Measurements from ENCODE around the gene SRGAP3. TPM values are rescaled to one million over a fixed set of nuclear protein-coding genes. Genes with fewer than 3 reads are reported as not detected.

The SRGAP3 gene
- total RNA-seq, 4 donors from 2014 or later: 13.1 to 84.9 (median 27.4) TPM

DNA sequence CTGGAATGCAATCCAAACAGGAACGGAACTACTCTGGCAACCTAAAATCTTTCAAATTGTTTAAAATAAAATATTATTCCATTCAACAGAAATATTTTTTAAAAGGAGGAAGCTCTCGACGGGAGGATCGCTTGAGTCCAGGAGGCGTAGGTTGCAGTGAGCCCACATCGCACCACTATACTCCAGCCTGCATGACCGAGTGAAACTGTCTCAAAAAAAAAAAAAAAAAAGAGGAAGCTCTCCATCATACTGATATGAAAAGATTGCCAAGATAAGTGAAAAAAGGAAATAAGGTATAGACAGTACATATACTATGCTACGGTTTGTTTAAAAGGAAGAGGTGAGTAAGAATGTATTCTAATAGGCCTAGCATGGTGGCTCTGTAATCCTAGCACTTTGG is 289.8 kb downstream of the SRGAP3 start:
- WGBS: 90% methylated on average over 8 of the region's 8 CpGs
- H3K4me1 ChIP-seq: peaks cover 23% of the 10 kb centered on the region
- TF ChIP-seq, protein P1, sequence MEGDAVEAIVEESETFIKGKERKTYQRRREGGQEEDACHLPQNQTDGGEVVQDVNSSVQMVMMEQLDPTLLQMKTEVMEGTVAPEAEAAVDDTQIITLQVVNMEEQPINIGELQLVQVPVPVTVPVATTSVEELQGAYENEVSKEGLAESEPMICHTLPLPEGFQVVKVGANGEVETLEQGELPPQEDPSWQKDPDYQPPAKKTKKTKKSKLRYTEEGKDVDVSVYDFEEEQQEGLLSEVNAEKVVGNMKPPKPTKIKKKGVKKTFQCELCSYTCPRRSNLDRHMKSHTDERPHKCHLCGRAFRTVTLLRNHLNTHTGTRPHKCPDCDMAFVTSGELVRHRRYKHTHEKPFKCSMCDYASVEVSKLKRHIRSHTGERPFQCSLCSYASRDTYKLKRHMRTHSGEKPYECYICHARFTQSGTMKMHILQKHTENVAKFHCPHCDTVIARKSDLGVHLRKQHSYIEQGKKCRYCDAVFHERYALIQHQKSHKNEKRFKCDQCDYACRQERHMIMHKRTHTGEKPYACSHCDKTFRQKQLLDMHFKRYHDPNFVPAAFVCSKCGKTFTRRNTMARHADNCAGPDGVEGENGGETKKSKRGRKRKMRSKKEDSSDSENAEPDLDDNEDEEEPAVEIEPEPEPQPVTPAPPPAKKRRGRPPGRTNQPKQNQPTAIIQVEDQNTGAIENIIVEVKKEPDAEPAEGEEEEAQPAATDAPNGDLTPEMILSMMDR (IDR thresholded peaks at IDR 0.05): no peak
- no peak for TF ChIP-seq EP300 (IDR thresholded peaks at IDR 0.05)
- no peak for TF ChIP-seq POLR2A (IDR thresholded peaks at IDR 0.05)
- no peak for TF ChIP-seq POLR2AphosphoS5 (IDR thresholded peaks at IDR 0.05)
- no peak overlapping the region for H3K27ac ChIP-seq
- no peak overlapping the region for H3K4me3 ChIP-seq
- no peaks in the 10 kb centered on the region for H3K27me3 ChIP-seq
- no peaks in the 10 kb centered on the region for H3K9me3 ChIP-seq
- DNase-seq (ENCODE audit: low spot score in 2 of 2): no peak
- H3K36me3 ChIP-seq: peaks cover 5% of the 10 kb centered on the region

DNA sequence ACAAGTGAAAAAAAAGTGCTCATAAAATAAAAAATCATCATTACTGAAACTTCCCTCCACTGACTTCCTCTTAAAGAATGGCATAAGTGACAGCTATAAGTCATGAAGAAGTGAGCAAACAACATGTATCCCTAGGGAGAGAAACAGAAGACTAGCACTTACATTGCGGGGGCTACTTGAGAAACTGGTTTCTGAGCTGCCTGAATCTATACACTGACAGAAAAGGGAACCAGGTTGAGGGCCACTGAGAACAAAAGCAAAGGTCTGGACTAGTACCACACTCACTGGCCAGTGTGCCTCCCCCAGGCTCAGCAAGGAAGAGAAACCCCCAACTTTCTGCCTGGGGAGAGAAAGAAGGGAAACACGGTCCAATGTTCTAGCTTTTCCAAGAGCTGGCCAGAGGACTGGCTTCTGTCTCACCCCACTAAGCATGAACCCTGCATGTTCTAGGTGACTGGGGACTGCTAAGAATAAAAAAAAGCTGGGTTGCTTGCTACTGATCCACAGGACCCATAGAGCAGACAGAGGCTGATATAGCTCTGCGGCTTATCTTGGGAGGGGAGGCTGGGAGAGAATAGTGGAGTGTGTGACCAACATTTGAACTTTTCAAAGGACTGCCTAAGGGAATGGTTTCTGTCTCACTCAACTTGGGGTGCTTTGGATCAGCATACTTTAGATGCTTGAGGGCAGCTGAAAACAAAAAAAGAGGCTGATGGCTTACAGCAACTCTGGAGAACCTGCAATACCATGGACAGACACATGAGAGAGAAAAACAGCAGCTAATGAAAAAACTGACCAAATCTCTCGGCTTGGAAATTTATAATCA is 294.3 kb downstream of the SRGAP3 start:
- TF ChIP-seq POLR2AphosphoS5 (IDR thresholded peaks at IDR 0.05) (no peak), POLR2A (IDR thresholded peaks at IDR 0.05) (no peak), EP300 (IDR thresholded peaks at IDR 0.05) (no peak)
- TF ChIP-seq, protein P1 (IDR thresholded peaks at IDR 0.05): no peak
- Histone ChIP-seq H3K27ac (no peak overlapping the region), H3K9me3 (no peaks in the 10 kb centered on the region), H3K4me1 (no peaks in the 10 kb centered on the region), H3K27me3 (no peaks in the 10 kb centered on the region), H3K36me3 (peaks cover 5% of the 10 kb centered on the region), H3K4me3 (no peak overlapping the region)
- WGBS: 76% methylated on average over 4 of the region's 4 CpGs
- no peak for DNase-seq (ENCODE audit: low spot score in 2 of 2)

DNA sequence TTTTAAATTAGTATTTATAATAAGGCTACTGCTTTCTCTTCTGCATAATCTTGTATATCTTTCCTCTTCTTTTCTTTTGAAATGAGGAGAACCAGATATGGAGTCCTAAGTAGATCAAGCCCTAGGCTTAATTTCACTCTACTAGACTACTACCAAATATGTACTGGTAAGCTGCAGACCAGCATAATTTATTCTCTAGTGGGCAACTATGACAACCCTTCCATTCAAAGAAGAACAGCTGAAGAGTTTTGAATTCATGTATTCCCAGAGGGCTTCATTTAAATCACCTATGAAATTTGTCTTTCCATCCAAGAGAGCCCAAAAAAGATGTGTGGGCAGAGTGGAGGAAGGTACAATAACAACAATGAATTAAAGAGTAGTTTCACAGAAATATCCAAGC is 296.1 kb downstream of the SRGAP3 start:
- TF ChIP-seq EP300 (IDR thresholded peaks at IDR 0.05) (no peak), POLR2A (IDR thresholded peaks at IDR 0.05) (no peak), POLR2AphosphoS5 (IDR thresholded peaks at IDR 0.05) (no peak)
- TF ChIP-seq, protein P1 (IDR thresholded peaks at IDR 0.05): no peak
- no peaks in the 10 kb centered on the region for H3K4me1 ChIP-seq

DNA sequence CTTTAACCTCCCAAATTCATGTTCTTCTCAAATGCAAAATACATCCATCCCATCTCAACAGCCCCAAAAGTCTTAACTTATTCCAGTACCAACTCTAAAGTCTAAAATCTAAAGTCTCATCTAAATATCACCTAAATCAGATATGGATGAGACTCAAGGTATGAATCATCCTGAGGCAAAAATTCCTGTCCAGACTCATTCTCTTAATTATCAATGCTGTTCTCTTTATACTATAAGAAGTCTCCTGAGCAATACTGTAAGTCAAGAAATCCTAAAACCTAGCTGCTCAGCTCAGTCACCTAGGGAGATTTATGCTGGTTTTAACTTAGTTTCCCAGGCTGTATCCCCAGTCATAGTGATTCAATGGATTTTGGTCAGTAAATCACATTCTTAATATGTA is 297.3 kb downstream of the SRGAP3 start:
- H3K9me3 ChIP-seq: no peaks in the 10 kb centered on the region
- no peaks in the 10 kb centered on the region for H3K27me3 ChIP-seq
- H3K36me3 ChIP-seq: no peaks in the 10 kb centered on the region
- H3K4me3 ChIP-seq: no peak overlapping the region
- TF ChIP-seq EP300 (IDR thresholded peaks at IDR 0.05) (no peak), POLR2A (IDR thresholded peaks at IDR 0.05) (no peak), POLR2AphosphoS5 (IDR thresholded peaks at IDR 0.05) (no peak)
- TF ChIP-seq, protein P1 (IDR thresholded peaks at IDR 0.05): no peak
- H3K27ac ChIP-seq: no peak overlapping the region
- no peak for DNase-seq (ENCODE audit: low spot score in 2 of 2)
- no peaks in the 10 kb centered on the region for H3K4me1 ChIP-seq

More for the DNA sequence above, 296.1 kb downstream of the SRGAP3 start:
- Histone ChIP-seq H3K4me3 (no peak overlapping the region), H3K27ac (no peak overlapping the region), H3K27me3 (no peaks in the 10 kb centered on the region), H3K36me3 (peaks cover 5% of the 10 kb centered on the region), H3K9me3 (no peaks in the 10 kb centered on the region)
- no peak for DNase-seq (ENCODE audit: low spot score in 2 of 2)

DNA sequence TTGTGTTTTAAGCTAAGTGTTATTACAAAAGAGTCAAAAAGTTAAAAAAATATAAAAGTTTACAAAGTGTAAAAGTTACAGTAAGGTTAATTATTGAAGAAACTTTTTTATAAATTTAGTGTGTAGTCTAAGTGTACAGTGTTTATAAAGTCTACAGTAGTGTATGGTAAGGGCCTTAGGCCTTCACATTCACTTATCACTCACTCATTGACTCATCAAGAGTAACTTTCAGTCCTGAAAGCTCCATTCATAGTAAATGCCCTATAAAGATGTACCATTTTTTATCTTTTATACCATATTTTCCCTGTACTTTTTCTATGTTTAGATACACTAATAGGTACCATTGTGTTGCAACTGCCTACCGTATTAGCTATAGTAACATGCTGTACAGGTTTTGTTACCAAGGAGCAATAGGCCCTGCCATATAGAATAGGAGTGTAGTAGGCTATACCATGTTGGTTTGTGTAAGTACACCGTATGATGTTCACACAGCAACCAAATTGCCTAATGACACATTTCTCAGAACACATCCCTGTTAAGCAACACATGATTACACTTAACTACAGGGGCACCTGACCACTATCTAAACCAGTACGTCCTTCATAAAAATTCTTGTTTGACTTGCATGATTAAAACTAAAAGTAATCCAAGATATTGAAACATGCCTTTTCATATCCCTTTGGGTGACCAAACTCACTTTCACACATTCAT is 303.4 kb downstream of the SRGAP3 start:
- no peaks in the 10 kb centered on the region for H3K9me3 ChIP-seq
- no peaks in the 10 kb centered on the region for H3K27me3 ChIP-seq
- no peak for DNase-seq (ENCODE audit: low spot score in 2 of 2)
- H3K4me3 ChIP-seq: no peak overlapping the region
- H3K4me1 ChIP-seq: no peaks in the 10 kb centered on the region
- 79% methylated on average over 3 of the region's 3 CpGs for WGBS
- H3K36me3 ChIP-seq: peaks cover 25% of the 10 kb centered on the region
- TF ChIP-seq EP300 (IDR thresholded peaks at IDR 0.05): no peak
- no peak for TF ChIP-seq POLR2A (IDR thresholded peaks at IDR 0.05)
- no peak for TF ChIP-seq POLR2AphosphoS5 (IDR thresholded peaks at IDR 0.05)
- TF ChIP-seq, protein P1 (IDR thresholded peaks at IDR 0.05): no peak
- H3K27ac ChIP-seq: no peak overlapping the region
